Body of pancreas (tissue), 4 donors: ENCODE data around the gene PYROXD2.

Source experiments
- POLR2A ChIP-seq, 3 donors: fragments of 450-650 bp; IDR thresholded peaks; one replicate each; pipeline ENCODE4 v1.6.1; 2016; ENCODE audit warnings: antibody characterized with exemption in 3 of 3, mild to moderate bottlenecking in 2 of 3
- TF ChIP-seq, protein P1 (sequence below), 7 experiments: fragments of 450-650 bp in 4 of 7; fragments of 200-600 bp in 3 of 7; sonication (generic) in 3 of 7; IDR thresholded peaks; one replicate each; pipeline ENCODE4 v1.5.1; 2016 to 2019; ENCODE audit warnings: antibody characterized with exemption in 7 of 7

DNA sequence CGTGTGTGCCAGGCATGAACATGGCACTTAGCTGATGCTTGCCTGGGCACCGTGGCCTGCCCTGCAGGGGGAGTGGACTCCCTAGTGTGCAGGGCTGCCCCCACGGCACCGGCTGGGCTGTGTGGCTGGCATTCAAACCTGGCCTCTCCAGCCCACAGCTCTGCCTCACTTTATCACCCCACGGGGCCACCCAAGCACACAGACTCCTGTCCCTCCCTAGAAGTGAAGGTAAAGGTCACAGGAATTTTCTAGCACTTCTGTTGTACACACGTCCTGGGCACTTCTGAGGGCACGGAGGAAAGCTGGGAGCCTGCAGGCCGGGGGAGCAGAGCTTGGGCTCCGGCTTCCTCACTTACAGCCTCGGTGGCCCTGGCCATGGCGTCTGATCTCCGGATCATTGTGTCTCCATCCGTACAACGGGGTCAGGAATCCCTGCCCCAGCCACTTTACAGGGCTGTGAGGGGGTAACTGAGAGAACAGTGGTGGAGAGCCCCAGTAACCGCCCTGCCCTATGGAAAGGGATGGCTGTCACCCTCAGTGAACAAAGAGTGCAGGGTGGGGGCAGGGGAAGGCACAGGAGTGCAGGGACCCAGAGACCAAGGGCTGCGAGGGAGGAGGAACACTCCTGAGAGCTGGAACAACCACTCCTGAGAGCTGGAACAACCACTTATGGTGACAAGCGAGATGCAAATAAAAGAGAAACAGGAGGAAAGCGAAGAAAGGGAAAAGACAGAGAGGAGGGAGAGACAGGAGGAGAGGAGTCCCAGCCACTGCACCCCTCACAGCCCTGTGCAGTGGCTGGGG, 3.9 kb upstream of the PYROXD2 start:
- TF ChIP-seq, protein P1, sequence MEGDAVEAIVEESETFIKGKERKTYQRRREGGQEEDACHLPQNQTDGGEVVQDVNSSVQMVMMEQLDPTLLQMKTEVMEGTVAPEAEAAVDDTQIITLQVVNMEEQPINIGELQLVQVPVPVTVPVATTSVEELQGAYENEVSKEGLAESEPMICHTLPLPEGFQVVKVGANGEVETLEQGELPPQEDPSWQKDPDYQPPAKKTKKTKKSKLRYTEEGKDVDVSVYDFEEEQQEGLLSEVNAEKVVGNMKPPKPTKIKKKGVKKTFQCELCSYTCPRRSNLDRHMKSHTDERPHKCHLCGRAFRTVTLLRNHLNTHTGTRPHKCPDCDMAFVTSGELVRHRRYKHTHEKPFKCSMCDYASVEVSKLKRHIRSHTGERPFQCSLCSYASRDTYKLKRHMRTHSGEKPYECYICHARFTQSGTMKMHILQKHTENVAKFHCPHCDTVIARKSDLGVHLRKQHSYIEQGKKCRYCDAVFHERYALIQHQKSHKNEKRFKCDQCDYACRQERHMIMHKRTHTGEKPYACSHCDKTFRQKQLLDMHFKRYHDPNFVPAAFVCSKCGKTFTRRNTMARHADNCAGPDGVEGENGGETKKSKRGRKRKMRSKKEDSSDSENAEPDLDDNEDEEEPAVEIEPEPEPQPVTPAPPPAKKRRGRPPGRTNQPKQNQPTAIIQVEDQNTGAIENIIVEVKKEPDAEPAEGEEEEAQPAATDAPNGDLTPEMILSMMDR (IDR thresholded peaks at IDR 0.05), result no peak
- no peak for TF ChIP-seq POLR2A (IDR thresholded peaks at IDR 0.05)
